Measurements from ENCODE around the gene INPP5E.

The INPP5E gene

GRCh38 chr9:136379401-136379800 is 60.2 kb downstream of the INPP5E start:
- ChIA-PET POLR2A (no interaction called here), CTCF (interaction anchor here (0.9 kb wide), 1 partner anchor 13 kb away, joined by 3 read pairs; no protein-coding TSS in a partner anchor)
- no peaks in the 10 kb centered on the region for H3K27me3 ChIP-seq (replicated peaks in 2 of 5; ENCODE audit: control insufficient read depth in 4 of 5, insufficient read depth in 5 of 5, low read length in 4 of 5)
- WGBS (ENCODE audit: insufficient coverage): 97% methylated on average over 11 of the region's 11 CpGs
- H3K36me3 ChIP-seq (ENCODE audit: control insufficient read depth in 4 of 4, insufficient read depth in 4 of 4, low read length in 3 of 4): peaks cover 11 to 86% (median 37%) of the 10 kb centered on the region in 4 experiments
- no peak overlapping the region for H3K4me3 ChIP-seq (ENCODE audit: control insufficient read depth in 1 of 7, extremely low read depth in 1 of 7, insufficient read depth in 4 of 7, low read depth in 2 of 7, low read length in 6 of 7)
- DNase-seq: no peak
- H3K9me3 ChIP-seq (ENCODE audit: control extremely low read depth in 1 of 5, control insufficient read depth in 4 of 5, insufficient read depth in 2 of 5, low read depth in 1 of 5, low read length in 4 of 5): no peaks in the 10 kb centered on the region
- H3K4me1 ChIP-seq (ENCODE audit: control extremely low read depth in 1 of 4, control insufficient read depth in 4 of 4, insufficient read depth in 4 of 4, low read length in 3 of 4): peaks cover 0 to 8% (median 8%) of the 10 kb centered on the region in 4 experiments
- H3K27ac ChIP-seq (ENCODE audit: insufficient read depth in 1 of 2, low read depth in 1 of 2, low read length in 2 of 2, poor library complexity in 1 of 2, severe bottlenecking in 2 of 2): no peak overlapping the region

DNA sequence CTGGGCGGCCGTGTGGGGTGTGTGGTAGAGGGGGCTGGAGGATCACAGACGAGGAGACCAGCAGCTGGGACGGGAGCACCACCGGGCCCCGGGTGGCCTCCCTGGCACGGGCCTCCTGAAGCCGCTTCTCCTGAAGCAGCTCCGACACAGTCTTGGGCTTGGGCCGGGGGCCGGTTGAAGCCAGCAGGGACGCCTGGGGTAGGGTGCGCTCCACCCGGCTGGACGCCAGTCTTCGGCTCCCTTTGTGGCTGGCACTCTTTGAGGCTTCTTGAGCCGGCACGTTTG is 60.7 kb downstream of the INPP5E start:
- peaks cover 0 to 9% (median 8%) of the 10 kb centered on the region in 4 experiments for H3K4me1 ChIP-seq (ENCODE audit: control extremely low read depth in 1 of 4, control insufficient read depth in 4 of 4, insufficient read depth in 4 of 4, low read length in 3 of 4)
- H3K27ac ChIP-seq (ENCODE audit: insufficient read depth in 1 of 2, low read depth in 1 of 2, low read length in 2 of 2, poor library complexity in 1 of 2, severe bottlenecking in 2 of 2): no peak overlapping the region
- ChIA-PET CTCF (interaction anchor here (0.9 kb wide), 1 partner anchor 13 kb away, joined by 3 read pairs; no protein-coding TSS in a partner anchor), POLR2A (no interaction called here)
- H3K36me3 ChIP-seq (ENCODE audit: control insufficient read depth in 4 of 4, insufficient read depth in 4 of 4, low read length in 3 of 4): peaks cover 9 to 81% (median 34%) of the 10 kb centered on the region in 4 experiments
- over 99% methylated on average over 13 of the region's 18 CpGs for WGBS (ENCODE audit: insufficient coverage)
- no peaks in the 10 kb centered on the region for H3K27me3 ChIP-seq (replicated peaks in 2 of 5; ENCODE audit: control insufficient read depth in 4 of 5, insufficient read depth in 5 of 5, low read length in 4 of 5)
- no peak overlapping the region for H3K4me3 ChIP-seq (ENCODE audit: control insufficient read depth in 1 of 7, extremely low read depth in 1 of 7, insufficient read depth in 4 of 7, low read depth in 2 of 7, low read length in 6 of 7)
- DNase-seq: no peak
- H3K9me3 ChIP-seq (ENCODE audit: control extremely low read depth in 1 of 5, control insufficient read depth in 4 of 5, insufficient read depth in 2 of 5, low read depth in 1 of 5, low read length in 4 of 5): no peaks in the 10 kb centered on the region

Data from common myeloid progenitor, CD34-positive (primary cell).